H9 (cell line): ENCODE measurements around the gene MARCHF7. TPM values are rescaled to one million over a fixed set of nuclear protein-coding genes. Genes with fewer than 3 reads are reported as not detected.

Source experiments
- DNase-seq: peaks from one replicate; pipeline ENCODE4 v3.0.0-alpha.2; 2017
- H2AFZ ChIP-seq: one replicate; pipeline ENCODE4 v1.6.1; 2013; ENCODE audit warnings: mild to moderate bottlenecking, low read length, control low read depth, moderate library complexity
- H2AK5ac ChIP-seq: 2 replicates; pipeline ENCODE4 v1.6.1; 2013; ENCODE audit warnings: low read length, control low read depth, mixed read lengths; ENCODE audit not compliant: insufficient read length
- H2BK120ac ChIP-seq: one replicate; pipeline ENCODE4 v1.6.1; 2013; ENCODE audit warnings: low read depth, mild to moderate bottlenecking, low read length, control low read depth, inconsistent platforms; ENCODE audit not compliant: poor library complexity, severe bottlenecking
- H2BK12ac ChIP-seq: 2 replicates; pipeline ENCODE4 v1.6.1; 2013; ENCODE audit warnings: low read length, control low read depth, mixed read lengths, low read depth; ENCODE audit not compliant: insufficient read length
- H2BK15ac ChIP-seq: 2 replicates; pipeline ENCODE4 v1.6.1; 2013; ENCODE audit warnings: low read depth, low read length, control low read depth
- H2BK20ac ChIP-seq: one replicate; pipeline ENCODE4 v1.6.1; 2013; ENCODE audit warnings: low read depth, mild to moderate bottlenecking, low read length, control low read depth, inconsistent platforms; ENCODE audit not compliant: poor library complexity, severe bottlenecking
- H2BK5ac ChIP-seq: 2 replicates; pipeline ENCODE4 v1.6.1; 2013; ENCODE audit warnings: low read length, control low read depth, mixed read lengths; ENCODE audit not compliant: insufficient read length
- H3K14ac ChIP-seq: 2 replicates; pipeline ENCODE4 v1.6.1; 2013; ENCODE audit warnings: low read length, control low read depth; ENCODE audit not compliant: insufficient read depth
- H3K18ac ChIP-seq: 2 replicates; pipeline ENCODE4 v1.6.1; 2013; ENCODE audit warnings: low read depth, mild to moderate bottlenecking, mixed read lengths, low read length, control low read depth; ENCODE audit not compliant: insufficient read length
- H3K23ac ChIP-seq: 2 replicates; pipeline ENCODE4 v1.6.1; 2013; ENCODE audit warnings: low read length, control low read depth, mixed read lengths, low read depth; ENCODE audit not compliant: insufficient read length
- H3K23me2 ChIP-seq: 2 replicates; pipeline ENCODE4 v1.6.1; 2013; ENCODE audit warnings: low read depth, mild to moderate bottlenecking, mixed read lengths, low read length, control low read depth; ENCODE audit not compliant: insufficient read length, poor library complexity, severe bottlenecking
- H3K27ac ChIP-seq: 2 replicates; pipeline ENCODE4 v1.5.1; 2013; ENCODE audit warnings: low read length, control low read depth, mixed read lengths, low read depth; ENCODE audit not compliant: insufficient read length
- H3K27me3 ChIP-seq: 2 replicates; pipeline ENCODE4 v1.6.1; 2013; ENCODE audit warnings: low read length, control low read depth, inconsistent platforms; ENCODE audit not compliant: insufficient read depth
- H3K4ac ChIP-seq: 2 replicates; pipeline ENCODE4 v1.6.1; 2013; ENCODE audit warnings: low read depth, mild to moderate bottlenecking, control low read depth, inconsistent platforms, low read length, moderate library complexity
- H3K4me1 ChIP-seq: 2 replicates; pipeline ENCODE4 v1.6.1; 2013; ENCODE audit warnings: low read length, control low read depth, inconsistent platforms; ENCODE audit not compliant: insufficient read depth
- H3K4me2 ChIP-seq: 2 replicates; pipeline ENCODE4 v1.6.1; 2013; ENCODE audit warnings: low read length, control low read depth, mixed read lengths; ENCODE audit not compliant: insufficient read length, insufficient read depth
- H3K56ac ChIP-seq: 2 replicates; pipeline ENCODE4 v1.6.1; 2013; ENCODE audit warnings: low read depth, mild to moderate bottlenecking, mixed read lengths, low read length, control low read depth; ENCODE audit not compliant: insufficient read length
- H3K79me1 ChIP-seq: 2 replicates; pipeline ENCODE4 v1.6.1; 2013; ENCODE audit warnings: low read depth, mild to moderate bottlenecking, moderate library complexity, low read length, control low read depth, inconsistent platforms; ENCODE audit not compliant: insufficient read depth, poor library complexity, severe bottlenecking
- H3K79me2 ChIP-seq: 2 replicates; pipeline ENCODE4 v1.6.1; 2013; ENCODE audit warnings: low read length, control low read depth, inconsistent platforms; ENCODE audit not compliant: insufficient read depth
- H3K9ac ChIP-seq: 2 replicates; pipeline ENCODE4 v1.6.1; 2013; ENCODE audit warnings: low read length, control low read depth, mixed read lengths; ENCODE audit not compliant: insufficient read length; ENCODE audit errors: extremely low read depth
- H3K9me3 ChIP-seq: one replicate; pipeline ENCODE4 v1.6.1; 2013; ENCODE audit warnings: low read depth, low read length, inconsistent platforms; ENCODE audit not compliant: control insufficient read depth
- H3T11ph ChIP-seq: one replicate; pipeline ENCODE4 v1.6.1; 2013; ENCODE audit warnings: mild to moderate bottlenecking, low read length, control low read depth, inconsistent platforms
- H4K20me1 ChIP-seq: one replicate; pipeline ENCODE4 v1.6.1; 2013; ENCODE audit not compliant: control insufficient read depth, insufficient read length, insufficient read depth
- H4K5ac ChIP-seq: 2 replicates; pipeline ENCODE4 v1.6.1; 2013; ENCODE audit warnings: low read depth, mild to moderate bottlenecking, mixed read lengths, low read length, control low read depth; ENCODE audit not compliant: insufficient read length
- H4K8ac ChIP-seq: replicated peaks from 2 replicates; pipeline ENCODE4 v1.6.1; 2013; ENCODE audit warnings: low read length, control low read depth, mixed read lengths, low read depth; ENCODE audit not compliant: insufficient read length
- H4K91ac ChIP-seq: 2 replicates; pipeline ENCODE4 v1.6.1; 2013; ENCODE audit warnings: low read depth, mild to moderate bottlenecking, moderate library complexity, mixed read lengths, low read length, control low read depth; ENCODE audit not compliant: insufficient read length
- H3K27ac Mint-ChIP-seq, 3 experiments: 2 replicates in 2 of 3; 3 replicates in 1 of 3; pipeline ENCODE4 v1.8.0; 2020 to 2021; ENCODE audit warnings: mixed read lengths in 3 of 3, mild to moderate bottlenecking in 1 of 3, moderate library complexity in 1 of 3
- H3K27me3 Mint-ChIP-seq: 2 replicates; pipeline ENCODE4 v1.8.0; 2021; ENCODE audit warnings: low read depth, mild to moderate bottlenecking, moderate library complexity, mixed read lengths
- H3K36me3 Mint-ChIP-seq, 3 experiments: 2 replicates in 2 of 3; 3 replicates in 1 of 3; pipeline ENCODE4 v1.8.0; 2020 to 2021; ENCODE audit warnings: low read depth in 3 of 3, mixed read lengths in 3 of 3; ENCODE audit not compliant: insufficient read depth in 1 of 3
- H3K4me1 Mint-ChIP-seq, 2 experiments: 2 replicates each; pipeline ENCODE4 v1.8.0; 2020; ENCODE audit warnings: mixed read lengths in 2 of 2
- H3K4me3 Mint-ChIP-seq, 2 experiments: 2 replicates in 1 of 2; 3 replicates in 1 of 2; pipeline ENCODE4 v1.8.0; 2020 to 2021; ENCODE audit warnings: mild to moderate bottlenecking in 2 of 2, mixed read lengths in 2 of 2, moderate library complexity in 1 of 2
- H3K9me3 Mint-ChIP-seq, 2 experiments: 2 replicates in 1 of 2; 3 replicates in 1 of 2; pipeline ENCODE4 v1.8.0; 2020; ENCODE audit warnings: mild to moderate bottlenecking in 2 of 2, mixed read lengths in 2 of 2, moderate library complexity in 1 of 2
- CTCF ChIP-seq: fragments of 200-600 bp; sonication (generic); conservative IDR thresholded peaks from 3 replicates; pipeline ENCODE4 v1.8.0; 2021; ENCODE audit warnings: antibody characterized with exemption, mild to moderate bottlenecking
- WGBS: extraction: QIAGEN DNeasy Blood & Tissue Kit; methylation state at CpG from one replicate; pipeline ENCODE4 v1.1.7; 2013; ENCODE audit warnings: missing lambda C conversion rate, low lambda C conversion rate, mixed read lengths; ENCODE audit not compliant: insufficient read length; ENCODE audit errors: extremely low coverage; 5-methylcytosine and 5-hydroxymethylcytosine counted together
- total RNA-seq: library from RNA; stranded (reverse); gene quantifications from 2 replicates; pipeline ENCODE4 v1.2.1, GENCODE V29; 2021

The MARCHF7 gene
- total RNA-seq, 1 experiment from 2014 or later: 111 TPM

- Histone ChIP-seq H2BK120ac (no peak overlapping the region), H3K56ac (no peak overlapping the region), H4K20me1 (no peaks in the 10 kb centered on the region), H3K79me2 (peaks cover 4% of the 10 kb centered on the region; the same call in 1 of the 2 replicates), H4K5ac (no peak overlapping the region), H3K4me2 (no peak overlapping the region), H2BK15ac (no peak overlapping the region), H2AFZ (no peak overlapping the region), H3K23ac (no peak overlapping the region), H2BK20ac (no peak overlapping the region), H3K27ac (no peak overlapping the region), H2BK12ac (no peak overlapping the region), H2BK5ac (no peak overlapping the region), H3K4ac (no peak overlapping the region), H3K9ac (no peak overlapping the region), H3K27me3 (no peaks in the 10 kb centered on the region), H4K8ac (no peak overlapping the region), H3T11ph (no peak overlapping the region), H3K23me2 (no peaks in the 10 kb centered on the region), H2AK5ac (no peak overlapping the region), H3K14ac (no peak overlapping the region), H3K9me3 (no peaks in the 10 kb centered on the region), H4K91ac (no peak overlapping the region), H3K18ac (no peak overlapping the region), H3K4me1 (no peaks in the 10 kb centered on the region), H3K79me1 (peaks cover 3% of the 10 kb centered on the region)
- Mint-ChIP-seq H3K36me3 (peaks cover 30 to 72% (median 72%) of the 10 kb centered on the region in 3 experiments), H3K4me1 (peaks cover 0 to 2% of the 10 kb centered on the region in 2 experiments; a peak in 1 of 4 replicates), H3K9me3 (no peaks in the 10 kb centered on the region), H3K27ac (peak overlapping the region in 2 of 3 experiments; percentile 33 to 90; a peak in 4 of 7 replicates), H3K4me3 (no peak overlapping the region), H3K27me3 (no peaks in the 10 kb centered on the region)
- TF ChIP-seq CTCF: no peak
- DNase-seq: no peak
- no CpG with 5 or more reads among the region's 15 CpGs for whole genome bisulfite sequencing
These were observed 26.4 kb downstream of the MARCHF7 start for GRCh38 chr2:159738509-159739390.
